ENCODE results near the gene SLF1.

The SLF1 gene

GRCh38 chr5:94725142-94725541 is 106.7 kb downstream of the SLF1 start:
- no peak for DNase-seq

- DNase-seq: peak in 1 of 2 experiments; percentile 5
These were observed 113.0 kb downstream of the SLF1 start for GRCh38 chr5:94731471-94731870.

- no peak for DNase-seq
These were observed 118.0 kb downstream of the SLF1 start for GRCh38 chr5:94736498-94736897.

GRCh38 chr5:94740286-94740685 is 121.8 kb downstream of the SLF1 start:
- no peak for DNase-seq

GRCh38 chr5:94742852-94743251 is 124.4 kb downstream of the SLF1 start:
- DNase-seq: no peak

GRCh38 chr5:94744906-94745305 is 126.4 kb downstream of the SLF1 start:
- no peak for DNase-seq

- no peak for DNase-seq
These were observed 127.6 kb downstream of the SLF1 start for GRCh38 chr5:94745786-94746730.

- DNase-seq: no peak
These were observed 128.3 kb downstream of the SLF1 start for GRCh38 chr5:94746731-94747124.
